Activated CD4-positive, alpha-beta T cell treated with anti-CD3 and anti-CD28 coated beads, Interleukin-2, Interleukin-6, amounts not matched to agents 100 ng/mL and 50 ng/mL, durations not matched to agents 16 hours and 8 hours (primary cell): Measurements from ENCODE around the gene PDXP.
"Not testable (repeated sequence)": the region's sequence is repeated elsewhere in the genome, so short reads cannot be mapped to it uniquely, and the experiment has no call there.

ENCODE experiments used
- DNase-seq: peaks from one replicate; pipeline ENCODE4 v3.0.0-alpha.2; 2020

The PDXP gene, protein sequence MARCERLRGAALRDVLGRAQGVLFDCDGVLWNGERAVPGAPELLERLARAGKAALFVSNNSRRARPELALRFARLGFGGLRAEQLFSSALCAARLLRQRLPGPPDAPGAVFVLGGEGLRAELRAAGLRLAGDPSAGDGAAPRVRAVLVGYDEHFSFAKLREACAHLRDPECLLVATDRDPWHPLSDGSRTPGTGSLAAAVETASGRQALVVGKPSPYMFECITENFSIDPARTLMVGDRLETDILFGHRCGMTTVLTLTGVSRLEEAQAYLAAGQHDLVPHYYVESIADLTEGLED

GRCh38 chr22:37658133-37659065 is at the start of gene PDXP:
Gene PDXP (plus strand): TSS chr22:37658723. CDS start chr22:37658783, 60 bp downstream.
- peak; percentile 99 for DNase-seq

DNA sequence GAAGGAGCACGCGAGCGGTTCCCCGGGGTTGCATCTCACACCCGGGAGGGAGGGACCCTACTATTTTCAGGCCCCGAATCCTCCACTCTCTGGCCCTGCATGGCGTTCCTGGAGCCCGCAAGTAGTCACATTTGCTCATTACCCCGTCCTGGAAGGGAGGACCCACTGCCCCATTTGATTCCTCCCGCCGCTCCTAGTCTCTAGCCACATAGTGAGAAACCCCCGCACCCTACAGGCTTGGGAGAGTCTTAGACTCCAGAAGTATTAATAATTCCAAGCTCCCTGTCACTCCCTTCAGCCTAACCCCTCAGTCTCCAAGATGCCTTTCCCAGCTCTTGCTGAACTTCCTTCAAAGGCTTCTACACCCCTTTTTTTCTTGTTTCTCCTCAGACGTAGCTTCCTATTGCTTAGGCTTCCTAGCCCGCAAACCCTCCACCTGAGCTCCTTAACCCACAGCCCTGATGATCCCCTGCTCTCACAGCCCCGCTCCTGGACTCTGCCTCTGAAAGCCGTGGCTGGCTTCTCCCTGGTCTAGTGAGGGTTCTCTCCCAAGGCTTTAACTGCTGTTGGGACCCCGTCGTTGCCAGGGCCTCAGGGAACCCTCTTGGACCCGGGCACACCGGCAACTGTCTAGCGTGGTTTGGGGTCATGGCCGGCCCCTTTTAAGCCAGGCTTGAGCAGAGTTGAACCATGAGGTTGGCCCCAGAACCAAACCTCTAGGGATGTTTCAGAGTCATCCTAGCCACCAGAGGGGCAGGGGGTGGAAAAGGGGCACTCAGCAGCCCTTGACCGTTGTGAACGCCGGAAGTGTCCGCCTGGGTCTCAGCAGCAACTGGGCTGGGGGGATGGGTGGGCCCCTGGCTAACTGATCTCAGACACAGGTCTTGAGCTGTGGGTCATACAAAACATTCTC is 49.0 kb upstream of the PDXP start:
- peak; percentile 23 for DNase-seq

GRCh38 chr22:37610153-37610475 is 48.4 kb upstream of the PDXP start:
- DNase-seq: not testable (repeated sequence)

DNA sequence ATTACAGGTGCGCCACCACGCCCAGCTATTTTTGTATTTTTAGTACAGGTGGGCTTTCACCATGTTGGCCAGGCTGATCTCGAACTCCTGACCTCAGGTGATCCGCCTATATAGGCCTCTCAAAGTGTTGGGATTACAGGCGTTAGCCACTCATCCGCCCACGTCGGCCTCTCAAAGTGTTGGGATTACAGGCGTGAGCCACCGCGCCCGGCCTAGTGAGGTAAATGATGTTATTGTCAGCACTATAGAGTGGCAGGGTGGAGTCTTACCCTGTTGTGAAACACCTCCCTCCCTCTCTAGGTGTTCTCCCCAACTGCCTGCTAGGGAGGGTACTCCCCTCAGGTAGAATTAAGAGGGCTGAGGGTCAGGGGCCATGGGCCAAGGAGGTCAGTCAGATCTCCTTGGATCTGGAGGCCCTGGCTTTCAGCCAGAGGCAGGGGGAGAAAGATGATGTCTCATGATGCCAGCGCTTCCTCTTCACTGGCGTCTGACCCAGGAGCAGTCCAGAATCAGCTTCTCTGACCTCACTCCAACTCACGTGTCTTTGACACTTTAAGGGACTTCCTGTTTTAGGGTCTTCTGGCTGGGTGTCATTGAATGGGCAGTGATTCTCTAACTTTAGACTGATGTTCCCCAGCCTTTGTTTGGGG is 47.9 kb upstream of the PDXP start:
- DNase-seq: no peak

- DNase-seq: no peak
These were observed 47.3 kb upstream of the PDXP start for GRCh38 chr22:37611207-37611606.

DNA sequence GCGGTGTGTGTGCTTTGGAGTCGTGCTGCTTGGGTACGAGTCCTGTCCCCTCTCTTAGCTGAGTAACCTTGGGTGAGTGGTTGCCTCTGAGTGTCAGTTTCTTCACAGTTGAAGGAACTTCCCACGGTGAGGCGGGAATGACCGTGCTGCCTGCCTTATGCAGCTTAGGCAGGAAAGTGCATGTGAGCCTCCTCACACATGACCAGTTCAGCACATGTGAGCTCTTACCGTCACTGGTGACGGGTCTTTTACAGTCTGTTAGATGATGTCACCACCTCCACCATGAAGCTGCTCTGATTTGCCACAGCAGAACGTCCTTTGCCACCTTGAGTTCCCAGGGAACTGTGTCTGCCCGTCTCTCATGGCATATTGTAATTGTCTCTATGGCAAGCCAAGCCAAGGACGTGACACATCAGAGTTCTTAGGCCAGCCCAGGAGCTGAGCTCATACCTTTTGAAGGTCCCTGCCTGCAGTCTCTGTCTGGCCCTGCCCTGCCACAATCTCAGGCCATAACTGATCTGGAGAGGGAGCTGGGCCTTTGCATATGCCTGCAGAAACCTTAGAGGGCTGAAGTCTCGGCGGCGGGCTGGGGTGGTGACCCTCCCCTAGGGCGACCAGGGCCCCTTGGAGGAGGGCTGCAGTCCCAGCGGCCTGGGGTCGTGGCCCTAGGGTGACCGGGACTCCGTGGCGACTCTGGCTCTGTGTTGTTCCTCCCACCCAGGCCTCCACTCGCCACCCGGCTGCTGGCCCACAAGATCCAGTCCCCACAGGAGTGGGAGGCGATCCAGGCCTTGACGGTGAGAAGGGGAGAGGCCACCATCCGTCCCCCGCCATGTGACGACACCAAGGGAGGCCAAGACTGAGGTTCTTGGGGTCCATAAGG is 42.1 kb upstream of the PDXP start:
- no peak for DNase-seq

DNA sequence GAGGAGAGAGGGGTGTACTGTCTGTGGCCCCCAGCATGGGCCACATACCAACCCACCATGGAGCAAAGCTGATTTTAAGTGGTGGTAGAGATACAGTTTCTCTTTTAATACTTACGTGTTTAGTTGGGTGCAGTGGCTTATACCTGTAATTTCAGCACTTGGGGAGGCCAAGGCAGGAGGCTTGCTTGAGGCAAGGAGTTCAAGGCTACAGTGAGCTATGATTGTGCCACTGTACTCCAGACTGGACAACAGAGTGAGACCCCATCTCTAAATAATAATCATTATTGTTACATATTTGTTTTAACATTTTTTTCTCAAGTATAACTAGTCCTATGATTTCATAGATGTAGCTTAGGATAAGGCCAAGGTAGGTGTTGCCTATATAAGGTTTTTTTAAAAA is 41.1 kb upstream of the PDXP start:
- DNase-seq: no peak

DNA sequence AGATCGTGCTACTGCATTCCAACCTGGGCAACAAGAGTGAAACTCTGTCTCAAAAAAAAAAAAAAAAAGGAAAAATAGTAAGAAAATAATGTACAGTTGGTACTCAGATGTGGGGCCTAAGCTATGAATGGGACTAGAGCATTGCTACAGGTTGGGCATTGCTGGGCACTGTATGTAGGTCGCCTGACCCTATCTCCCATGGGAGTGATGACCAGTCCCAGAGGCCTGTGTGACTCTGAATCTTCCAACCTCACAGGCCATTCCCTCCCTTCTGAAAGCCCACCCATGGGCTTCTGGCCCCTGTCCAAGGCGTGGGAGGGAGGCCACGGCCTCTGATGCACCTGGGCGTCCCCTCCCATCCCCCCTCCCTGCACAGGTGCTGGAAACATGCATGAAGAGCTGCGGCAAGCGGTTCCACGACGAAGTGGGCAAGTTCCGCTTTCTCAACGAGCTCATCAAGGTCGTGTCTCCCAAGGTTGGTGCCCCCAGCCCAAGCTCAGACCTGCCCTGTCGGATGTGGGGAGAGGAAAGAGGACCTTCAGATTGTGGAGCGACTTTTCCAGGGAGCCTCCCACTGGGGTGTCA is 40.4 kb upstream of the PDXP start:
- no peak for DNase-seq

DNA sequence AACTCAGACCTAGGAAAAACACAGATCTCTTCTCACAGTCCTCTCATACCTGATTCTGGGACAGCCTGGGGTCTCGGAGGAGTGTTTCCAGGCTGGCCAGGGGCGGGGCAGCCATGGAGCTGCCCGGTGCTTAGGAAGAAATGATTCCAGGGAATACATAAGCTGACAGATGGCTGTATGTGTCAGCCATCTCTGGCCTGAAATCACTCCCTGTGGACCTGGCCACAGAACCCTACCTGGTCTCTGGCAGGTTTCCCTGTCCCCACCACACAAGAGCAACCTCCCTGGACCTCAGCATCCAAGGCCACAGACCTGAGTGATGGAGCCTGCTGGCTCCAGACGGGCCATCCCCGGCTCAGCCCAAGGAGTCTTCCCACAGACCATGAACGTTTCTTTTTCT is 39.8 kb upstream of the PDXP start:
- DNase-seq: no peak

DNA sequence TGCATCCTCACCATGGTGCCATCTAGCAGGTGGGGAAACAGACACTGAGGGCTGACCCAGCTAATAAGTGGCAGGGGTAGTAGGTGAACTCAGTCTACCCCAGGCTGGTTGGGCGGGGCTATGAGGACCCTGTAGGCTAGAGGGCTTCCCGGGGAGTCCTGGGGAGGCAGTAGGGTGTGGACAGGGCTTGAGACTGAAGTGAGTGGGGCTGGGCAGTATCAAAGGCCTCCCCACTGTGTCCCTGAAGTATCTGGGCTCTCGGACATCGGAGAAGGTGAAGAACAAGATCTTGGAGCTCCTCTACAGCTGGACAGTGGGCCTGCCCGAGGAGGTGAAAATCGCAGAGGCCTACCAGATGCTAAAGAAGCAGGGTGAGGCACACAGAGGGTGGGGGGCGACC is 38.5 kb upstream of the PDXP start:
- no peak for DNase-seq

- no peak for DNase-seq
These were observed 37.1 kb upstream of the PDXP start for GRCh38 chr22:37621352-37621860.

GRCh38 chr22:37623075-37624016 is 35.2 kb upstream of the PDXP start:
- DNase-seq: peak; percentile 80

- DNase-seq: no peak
These were observed 34.5 kb upstream of the PDXP start for GRCh38 chr22:37624017-37624365.

GRCh38 chr22:37624876-37625275 is 33.6 kb upstream of the PDXP start:
- no peak for DNase-seq

DNA sequence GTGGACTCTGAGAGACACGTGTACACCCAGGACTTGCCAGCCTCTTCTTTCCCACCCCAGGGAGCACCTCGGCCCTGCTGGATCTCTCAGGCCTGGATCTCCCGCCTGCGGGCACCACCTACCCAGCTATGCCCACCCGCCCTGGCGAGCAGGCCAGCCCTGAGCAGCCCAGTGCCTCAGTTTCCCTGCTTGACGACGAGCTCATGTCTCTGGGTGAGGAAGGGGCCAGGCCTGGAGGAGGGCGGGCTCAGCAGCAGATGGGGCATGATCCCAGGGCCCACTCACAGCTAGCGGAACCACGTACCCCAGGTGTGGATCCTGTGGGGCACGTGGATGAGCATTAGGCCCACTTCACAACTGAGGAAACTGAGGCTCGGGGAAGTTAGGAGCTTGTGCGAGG is 32.8 kb upstream of the PDXP start:
- DNase-seq: no peak

DNA sequence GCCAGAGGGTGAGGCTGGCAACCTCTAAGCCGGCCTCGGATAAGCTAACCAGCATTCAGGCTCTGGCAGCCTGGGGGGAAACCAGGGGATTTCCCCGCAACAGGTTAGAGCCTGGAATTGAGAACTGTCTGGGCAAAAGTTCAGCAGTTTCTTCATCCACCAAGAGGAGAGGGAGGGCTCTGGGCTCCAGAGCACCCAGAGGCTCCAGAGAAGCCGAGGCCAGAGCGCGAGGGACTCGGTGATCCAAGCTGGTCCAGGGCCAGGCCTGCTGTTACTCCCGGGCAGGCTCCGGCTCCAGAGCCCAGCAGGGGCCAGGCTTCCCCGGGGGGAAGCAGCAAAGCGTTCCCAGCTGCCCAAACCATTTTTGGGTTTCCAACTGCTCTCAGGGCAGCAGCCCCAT is 32.4 kb upstream of the PDXP start:
- no peak for DNase-seq

- DNase-seq: no peak
These were observed 31.9 kb upstream of the PDXP start for GRCh38 chr22:37626556-37627075.

DNA sequence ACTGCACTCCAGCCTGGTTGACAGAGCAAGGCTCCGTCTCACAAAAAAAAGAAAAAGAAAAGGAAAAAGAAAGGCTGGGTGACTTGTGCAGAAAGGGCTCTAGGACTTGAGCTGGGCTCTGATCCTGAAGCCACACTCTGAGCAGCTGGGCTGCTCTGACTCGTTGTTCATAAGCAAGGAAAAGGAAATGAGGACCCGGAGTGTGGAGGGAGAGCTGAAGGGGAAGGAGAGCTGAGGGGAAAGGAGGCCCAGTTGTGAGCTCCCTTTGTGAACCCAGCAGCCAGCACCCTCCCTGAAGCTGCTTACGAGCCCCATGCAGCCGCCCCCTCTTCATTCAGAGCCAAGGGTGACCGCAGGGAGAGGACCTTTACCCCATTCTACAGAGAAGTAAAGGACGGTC is 31.4 kb upstream of the PDXP start:
- DNase-seq: no peak

DNA sequence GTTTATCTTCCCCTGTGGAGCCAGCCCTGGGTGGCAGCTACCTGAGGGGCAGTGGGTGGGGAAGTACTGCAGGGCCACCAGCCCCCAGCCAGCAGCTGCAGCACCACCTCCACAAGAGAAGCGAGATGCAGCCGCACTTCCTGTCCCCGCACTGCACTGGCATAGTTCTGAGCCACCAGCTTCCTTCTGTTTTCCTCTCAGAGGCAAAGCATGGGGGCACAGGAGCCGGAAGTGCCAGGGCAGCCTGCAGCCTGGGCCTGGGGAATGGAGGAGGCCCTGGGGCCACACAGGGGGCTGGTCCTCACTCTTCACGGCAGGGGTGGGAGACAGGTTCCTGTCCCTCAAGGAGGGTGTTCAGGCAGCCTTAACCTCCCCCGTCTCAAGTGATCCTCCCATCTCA is 31.0 kb upstream of the PDXP start:
- peak; percentile 66 for DNase-seq

- DNase-seq: no peak
These were observed 29.7 kb upstream of the PDXP start for GRCh38 chr22:37628830-37629229.
